H1 (cell line): Measurements from ENCODE around the gene TMEM229B. TPM values are rescaled to one million over a fixed set of nuclear protein-coding genes. Genes with fewer than 3 reads are reported as not detected.

Experiments used
- CTCF ChIA-PET: fragments of 300-600 bp; sonication (Branson Sonifier 250); formaldehyde crosslinking; loops from one replicate; lab custom pipeline; 2021; ENCODE audit not compliant: partially characterized antibody; lab: Charles Lee
- POLR2A ChIA-PET: fragments of 300-600 bp; sonication (Branson Sonifier 250); formaldehyde crosslinking; loops from one replicate; lab custom pipeline; 2021; ENCODE audit warnings: inconsistent platforms; ENCODE audit not compliant: partially characterized antibody; lab: Charles Lee
- DNase-seq, 2 experiments: peaks; one replicate each; pipeline versions ENCODE4 v3.0.0 to v3.0.0-alpha.2; 2010 to 2022; ENCODE audit warnings: low spot score in 2 of 2, low read depth in 1 of 2, mixed read lengths in 1 of 2
- FAIRE-seq: peaks from 2 replicates; lab custom pipeline; 2011; peaks lifted over from hg19 to GRCh38; lab: Jason Lieb, UNC
- H2AFZ ChIP-seq: 2 replicates; pipeline ENCODE4 v1.8.1; 2012; ENCODE audit warnings: low read length, inconsistent platforms
- H2AK5ac ChIP-seq: 2 replicates; pipeline ENCODE4 v1.6.1; 2013; ENCODE audit warnings: low read depth, low read length
- H2BK120ac ChIP-seq: replicated peaks from 2 replicates; pipeline ENCODE3; 2013; ENCODE audit warnings: low read depth, low read length, inconsistent platforms
- H2BK12ac ChIP-seq: 2 replicates; pipeline ENCODE4 v1.6.1; 2013; ENCODE audit warnings: low read depth, low read length
- H2BK15ac ChIP-seq: 2 replicates; pipeline ENCODE4 v1.6.1; 2013; ENCODE audit warnings: low read length
- H2BK20ac ChIP-seq: 2 replicates; pipeline ENCODE4 v1.6.1; 2013; ENCODE audit warnings: low read length
- H2BK5ac ChIP-seq: 2 replicates; pipeline ENCODE4 v1.6.1; 2013; ENCODE audit warnings: low read depth, low read length
- H3K14ac ChIP-seq: 2 replicates; pipeline ENCODE4 v1.6.1; 2013; ENCODE audit warnings: inconsistent platforms; ENCODE audit not compliant: insufficient read length
- H3K18ac ChIP-seq: 2 replicates; pipeline ENCODE4 v1.6.1; 2013; ENCODE audit warnings: low read length; ENCODE audit errors: extremely low read depth
- H3K23ac ChIP-seq: 2 replicates; pipeline ENCODE4 v1.6.1; 2013; ENCODE audit warnings: inconsistent platforms; ENCODE audit not compliant: insufficient read length
- H3K23me2 ChIP-seq: 2 replicates; pipeline ENCODE4 v1.6.1; 2013; ENCODE audit warnings: low read depth, low read length
- H3K27ac ChIP-seq: 2 replicates; pipeline ENCODE4 v1.6.1; 2011; ENCODE audit warnings: low read depth, low read length, inconsistent platforms
- H3K27me3 ChIP-seq, 4 experiments: replicated peaks in 1 of 4; 1 replicate in 1 of 4; 2 replicates in 3 of 4; pipeline versions ENCODE4 v1.6.1 to v1.8.1; 2011 to 2013; ENCODE audit warnings: low read length in 3 of 4, mild to moderate bottlenecking in 3 of 4, inconsistent platforms in 2 of 4, mixed read lengths in 2 of 4, moderate library complexity in 1 of 4; ENCODE audit not compliant: control insufficient read depth in 3 of 4, insufficient read depth in 3 of 4; ENCODE audit errors: extremely low read depth in 1 of 4
- H3K36me3 ChIP-seq, 4 experiments: 2 replicates each; pipeline versions ENCODE4 v1.6.1 to v1.8.1; 2011 to 2013; ENCODE audit warnings: mild to moderate bottlenecking in 4 of 4, low read length in 3 of 4, moderate library complexity in 2 of 4, control low read depth in 1 of 4, inconsistent platforms in 1 of 4; ENCODE audit not compliant: insufficient read depth in 4 of 4, control insufficient read depth in 2 of 4
- H3K4ac ChIP-seq: replicated peaks from 2 replicates; pipeline ENCODE3; 2013; ENCODE audit warnings: low read length, low read depth, mixed read lengths, inconsistent platforms; ENCODE audit not compliant: insufficient read length
- H3K4me1 ChIP-seq, 4 experiments: replicated peaks in 1 of 4; 1 replicate in 1 of 4; 2 replicates in 3 of 4; pipeline versions ENCODE4 v1.6.1 to v1.8.1; 2011 to 2013; ENCODE audit warnings: low read length in 3 of 4, inconsistent platforms in 2 of 4, mixed read lengths in 1 of 4; ENCODE audit not compliant: insufficient read depth in 4 of 4, control insufficient read depth in 3 of 4
- H3K4me2 ChIP-seq, 2 experiments: 2 replicates each; pipeline versions ENCODE4 v1.6.1 to v1.8.1; 2011 to 2013; ENCODE audit warnings: low read depth in 2 of 2, low read length in 2 of 2, control low read depth in 1 of 2, inconsistent platforms in 1 of 2, mild to moderate bottlenecking in 1 of 2; ENCODE audit not compliant: insufficient read depth in 1 of 2
- H3K4me3 ChIP-seq, 4 experiments: fragments of 200-600, 300-600 bp in 1 of 4; sonication (generic), shearing (Covaris generic), sonication (Bioruptor Twin) in 1 of 4; 2 replicates each; pipeline versions ENCODE4 v1.5.1 to v1.8.1; 2011 to 2016; ENCODE audit warnings: low read length in 4 of 4, low read depth in 3 of 4, control low read depth in 2 of 4, inconsistent platforms in 2 of 4, mild to moderate bottlenecking in 2 of 4, mixed read lengths in 1 of 4, moderate library complexity in 1 of 4; ENCODE audit not compliant: insufficient read depth in 2 of 4; ENCODE audit errors: extremely low read depth in 1 of 4
- H3K56ac ChIP-seq: replicated peaks from 2 replicates; pipeline ENCODE3; 2013; ENCODE audit warnings: low read depth, mild to moderate bottlenecking, mixed read lengths, low read length, inconsistent platforms; ENCODE audit not compliant: insufficient read length
- H3K79me1 ChIP-seq: 2 replicates; pipeline ENCODE4 v1.6.1; 2013; ENCODE audit warnings: low read depth, low read length, control low read depth
- H3K79me2 ChIP-seq, 2 experiments: 2 replicates each; pipeline versions ENCODE4 v1.6.1 to v1.8.1; 2012 to 2013; ENCODE audit warnings: low read length in 2 of 2, mild to moderate bottlenecking in 2 of 2, inconsistent platforms in 1 of 2; ENCODE audit not compliant: insufficient read depth in 2 of 2, control insufficient read depth in 1 of 2
- H3K9ac ChIP-seq, 4 experiments: replicated peaks in 1 of 4; 1 replicate in 1 of 4; 2 replicates in 3 of 4; pipeline versions ENCODE4 v1.6.1 to v1.8.1; 2011 to 2013; ENCODE audit warnings: low read depth in 3 of 4, low read length in 3 of 4, control low read depth in 2 of 4, mild to moderate bottlenecking in 2 of 4, moderate library complexity in 2 of 4, inconsistent platforms in 1 of 4; ENCODE audit errors: extremely low read depth in 1 of 4
- H3K9me3 ChIP-seq, 2 experiments: 2 replicates each; pipeline versions ENCODE4 v1.6.1 to v1.8.1; 2012 to 2013; ENCODE audit warnings: mild to moderate bottlenecking in 2 of 2, moderate library complexity in 2 of 2, control low read depth in 1 of 2, inconsistent platforms in 1 of 2, low read depth in 1 of 2, low read length in 1 of 2, mixed read lengths in 1 of 2; ENCODE audit not compliant: insufficient read depth in 2 of 2
- H4K20me1 ChIP-seq, 2 experiments: replicated peaks in 1 of 2; 2 replicates each; pipeline versions ENCODE3 to v1.8.1; 2011 to 2013; ENCODE audit warnings: inconsistent platforms in 2 of 2, low read length in 2 of 2, mild to moderate bottlenecking in 1 of 2; ENCODE audit not compliant: insufficient read depth in 2 of 2, control insufficient read depth in 1 of 2
- H4K5ac ChIP-seq: 2 replicates; pipeline ENCODE4 v1.6.1; 2013; ENCODE audit warnings: low read length, low read depth, mixed read lengths, inconsistent platforms; ENCODE audit not compliant: insufficient read length
- H4K8ac ChIP-seq: 2 replicates; pipeline ENCODE4 v1.8.0; 2013; ENCODE audit warnings: mild to moderate bottlenecking, moderate library complexity, low read length, inconsistent platforms; ENCODE audit not compliant: insufficient read depth; ENCODE audit errors: extremely low read depth
- H4K91ac ChIP-seq: replicated peaks from 2 replicates; pipeline ENCODE3; 2013; ENCODE audit warnings: low read length, mixed read lengths, inconsistent platforms; ENCODE audit not compliant: insufficient read length
- ASH2L ChIP-seq: fragments of 200-600, 300-600 bp; sonication (generic); IDR thresholded peaks from one replicate; pipeline ENCODE4 v1.7.1; 2017; ENCODE audit warnings: low read length
- BCL11A ChIP-seq, 2 experiments: IDR thresholded peaks; one replicate each; pipeline ENCODE4 v1.6.1; 2011; ENCODE audit warnings: low read depth in 2 of 2, low read length in 2 of 2, mild to moderate bottlenecking in 2 of 2
- CHD1 ChIP-seq: IDR thresholded peaks from 2 replicates; pipeline ENCODE4 v1.6.1; 2012; ENCODE audit warnings: low read depth, low read length, improper control_type of control experiment
- SAP30 ChIP-seq: fragments of 300-600 bp; sonication (generic); IDR thresholded peaks from 2 replicates; pipeline ENCODE4 v1.7.1; 2012; ENCODE audit warnings: low read length, moderate library complexity, mild to moderate bottlenecking, inconsistent platforms; ENCODE audit not compliant: insufficient read depth, insufficient replicate concordance
- WGBS, 2 experiments: shearing (Covaris generic) in 1 of 2; methylation state at CpG; one replicate each; pipeline versions ENCODE4 v1.1.6 to v1.1.7; 2013 to 2015; ENCODE audit warnings: low lambda C conversion rate in 2 of 2, mixed read lengths in 2 of 2, inconsistent platforms in 1 of 2, low coverage in 1 of 2, missing lambda C conversion rate in 1 of 2; ENCODE audit not compliant: insufficient replicate concordance in 2 of 2, insufficient coverage in 1 of 2, insufficient read length in 1 of 2; ENCODE audit errors: extremely low coverage in 1 of 2, missing lambda C conversion rate in 1 of 2; 5-methylcytosine and 5-hydroxymethylcytosine counted together
- polyA plus RNA-seq, 7 experiments: library from polyadenylated mRNA; depleted of rRNA in 3 of 7; stranded (reverse) in 5 of 7; unstranded in 2 of 7; fragments of >200 nt in 5 of 7; fragments of 200-250 nt in 2 of 7; gene quantifications; 1 replicate in 5 of 7; 2 replicates in 1 of 7; 4 replicates in 1 of 7; pipeline versions ENCODE4 v1.2.1 to v1.2.3, GENCODE V29; 2011 to 2013; ENCODE audit warnings: missing spikeins in 2 of 7, mixed read lengths in 2 of 7
- total RNA-seq: library from RNA; stranded (reverse); fragmentation: NEBNext Ultra II Directional; extraction: Animal tissue kit (Norgen Biotek cat#: 25700); gene quantifications from 2 replicates; pipeline ENCODE4 v1.2.1, GENCODE V29; 2021

TMEM229B gene
- total and polyA plus RNA-seq, 2 of the 8 experiments (the other 6 are each of a cell fraction or from before 2014, with no cell fraction given) = 0.73 to 0.85 TPM

DNA sequence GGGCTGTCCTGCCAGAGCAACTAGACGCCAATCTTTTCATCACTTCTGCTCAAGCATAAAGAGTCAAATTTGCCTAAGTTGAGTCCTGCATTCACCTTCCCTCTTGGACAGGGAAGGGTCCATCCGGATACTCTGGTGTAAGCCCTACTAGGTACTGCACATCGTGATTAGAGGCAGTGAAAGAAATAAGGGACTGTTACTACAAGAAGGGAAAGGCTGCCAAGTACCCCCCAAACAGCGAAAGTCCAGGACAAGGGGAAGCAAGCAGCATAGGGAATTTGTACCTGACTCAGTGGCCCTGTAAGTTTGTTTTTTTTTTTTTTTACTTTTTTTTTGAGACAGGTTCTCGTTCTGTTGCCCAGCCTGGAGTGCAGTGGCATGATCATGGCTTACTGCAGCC, 30.9 kb upstream of the TMEM229B start:
- Histone ChIP-seq H3K18ac (no peak overlapping the region), H2BK120ac (no peak overlapping the region), H4K20me1 (peaks cover 0 to 2% of the 10 kb centered on the region in 2 experiments), H2AK5ac (no peak overlapping the region), H3K4me3 (no peak overlapping the region), H2BK5ac (no peak overlapping the region), H3K14ac (no peak overlapping the region), H3K23me2 (peaks cover 4% of the 10 kb centered on the region; the same call in 1 of the 2 replicates), H2BK15ac (no peak overlapping the region), H3K9me3 (no peaks in the 10 kb centered on the region), H4K91ac (no peak overlapping the region), H2AFZ (no peak overlapping the region), H3K27me3 (peaks cover 7 to 32% (median 24%) of the 10 kb centered on the region in 4 experiments), H2BK20ac (no peak overlapping the region), H2BK12ac (no peak overlapping the region), H3K23ac (no peak overlapping the region), H4K8ac (no peak overlapping the region), H3K56ac (no peak overlapping the region), H3K79me2 (no peaks in the 10 kb centered on the region), H3K9ac (no peak overlapping the region), H3K79me1 (no peaks in the 10 kb centered on the region), H3K36me3 (no peaks in the 10 kb centered on the region), H4K5ac (no peak overlapping the region), H3K4me2 (no peak overlapping the region), H3K4ac (no peak overlapping the region), H3K4me1 (peaks cover 0 to 3% (median under 1%) of the 10 kb centered on the region in 4 experiments; a peak in 2 of 7 replicates), H3K27ac (no peak overlapping the region)
- DNase-seq (no peak), FAIRE-seq (no peak)
- POLR2A ChIA-PET = interaction anchor here (1.1 to 6.2 kb wide), 2 partner anchors 13 to 52 kb away, joined by 3 to 29 read pairs; partner anchors contain the start of gene PLEKHH1
- TF ChIP-seq ASH2L (no peak), SAP30 (no peak), CHD1 (no peak), BCL11A (IDR thresholded peaks at IDR 0.05; ENCODE audit: low read depth in 2 of 2, low read length in 2 of 2) (no peak)
- CTCF ChIA-PET = interaction anchor here (1.6 to 43.6 kb wide), 4 partner anchors 7 to 91 kb away, joined by 4 to 924 read pairs (median 100); no protein-coding TSS in a partner anchor
- WGBS, 2 experiments = 78% methylated on average over 5 of the region's 5 CpGs; no CpG with 5 or more reads in 1 of the 2 experiments
